Measurements from ENCODE around the gene NDUFS6.
"Not testable (repeated sequence)": the region's sequence is repeated elsewhere in the genome, so short reads cannot be mapped to it uniquely, and the experiment has no call there.

Gene NDUFS6

GRCh38 chr5:1798589-1798988 is 2.6 kb upstream of the NDUFS6 start:
- not testable (repeated sequence) for DNase-seq (ENCODE audit: low spot score)

GRCh38 chr5:1799110-1799601 is 2.1 kb upstream of the NDUFS6 start:
- peak; percentile 3 for DNase-seq (ENCODE audit: low spot score)

GRCh38 chr5:1799602-1800471 is 1.4 kb upstream of the NDUFS6 start, which contains the start of gene MRPL36:
Gene MRPL36, minus strand, starts transcription at chr5:1799837. Its CDS starts 902 bp downstream, at chr5:1798935.
- DNase-seq (ENCODE audit: low spot score) = peak; percentile 84

GRCh38 chr5:1800472-1801221 is 560 bp upstream of the NDUFS6 start:
- DNase-seq (ENCODE audit: low spot score) = peak; percentile 75

- DNase-seq (ENCODE audit: low spot score) = no peak
Measured at GRCh38 chr5:1801967-1802295, 724 bp downstream of the NDUFS6 start.

GRCh38 chr5:1803192-1803591 is 2.0 kb downstream of the NDUFS6 start:
- no peak for DNase-seq (ENCODE audit: low spot score)

GRCh38 chr5:1804001-1804690 is 2.9 kb downstream of the NDUFS6 start:
- no peak for DNase-seq (ENCODE audit: low spot score)

GRCh38 chr5:1805326-1805725 is 4.1 kb downstream of the NDUFS6 start:
- no peak for DNase-seq (ENCODE audit: low spot score)

- DNase-seq (ENCODE audit: low spot score) = no peak
Measured at GRCh38 chr5:1805736-1806135, 4.5 kb downstream of the NDUFS6 start.

- DNase-seq (ENCODE audit: low spot score) = no peak
Measured at GRCh38 chr5:1806199-1806598, 5.0 kb downstream of the NDUFS6 start.

GRCh38 chr5:1806974-1807373 is 5.8 kb downstream of the NDUFS6 start:
- no peak for DNase-seq (ENCODE audit: low spot score)

GRCh38 chr5:1807451-1808185 is 6.4 kb downstream of the NDUFS6 start:
- DNase-seq (ENCODE audit: low spot score) = no peak

GRCh38 chr5:1808439-1808838 is 7.2 kb downstream of the NDUFS6 start:
- DNase-seq (ENCODE audit: low spot score) = no peak

- no peak for DNase-seq (ENCODE audit: low spot score)
Measured at GRCh38 chr5:1809416-1810035, 8.3 kb downstream of the NDUFS6 start.

GRCh38 chr5:1810581-1811101 is 9.4 kb downstream of the NDUFS6 start:
- no peak for DNase-seq (ENCODE audit: low spot score)

- DNase-seq (ENCODE audit: low spot score) = no peak
Measured at GRCh38 chr5:1814183-1815020, 13.2 kb downstream of the NDUFS6 start.

GRCh38 chr5:1815071-1815786 is 14.0 kb downstream of the NDUFS6 start:
- DNase-seq (ENCODE audit: low spot score) = no peak

- no peak for DNase-seq (ENCODE audit: low spot score)
Measured at GRCh38 chr5:1815881-1816292, 14.7 kb downstream of the NDUFS6 start.

GRCh38 chr5:1816495-1817089 is 15.4 kb downstream of the NDUFS6 start:
- DNase-seq (ENCODE audit: low spot score) = not testable (repeated sequence)

Data from globus pallidus (tissue), 1 donor.